Aorta (tissue), 5 donors: Measurements from ENCODE around the gene CMSS1. TPM values are rescaled to one million over a fixed set of nuclear protein-coding genes. Genes with fewer than 3 reads are reported as not detected.
A peak's percentile ranks its signal among the peaks of the same experiment; 100 is the strongest.

Source experiments
- ATAC-seq: fragments of 200-7000 bp; cut with Tn5 transposase; one replicate; pipeline ENCODE4 v1.9.1; 2022; ENCODE audit warnings: moderate library complexity; ENCODE audit not compliant: low FRiP score
- DNase-seq, 2 donors: peaks; one replicate each; pipeline ENCODE4 v3.0.0-alpha.2; 2020
- H3K27ac ChIP-seq, 2 donors: one replicate each; pipeline ENCODE4 v1.5.1; 2013; ENCODE audit warnings: low read length in 2 of 2, mild to moderate bottlenecking in 2 of 2, moderate library complexity in 2 of 2, control low read depth in 1 of 2, inconsistent platforms in 1 of 2, low read depth in 1 of 2
- H3K27me3 ChIP-seq, 2 donors: one replicate each; pipeline ENCODE4 v1.6.1; 2013; ENCODE audit warnings: control low read depth in 1 of 2, low read length in 1 of 2, mild to moderate bottlenecking in 1 of 2, moderate library complexity in 1 of 2; ENCODE audit not compliant: insufficient read depth in 2 of 2, control insufficient read depth in 1 of 2
- H3K36me3 ChIP-seq, 2 donors: one replicate each; pipeline ENCODE4 v1.6.1; 2013; ENCODE audit warnings: control low read depth in 1 of 2, low read length in 1 of 2, mild to moderate bottlenecking in 1 of 2; ENCODE audit not compliant: insufficient read depth in 2 of 2, control insufficient read depth in 1 of 2
- H3K4me1 ChIP-seq, 2 donors: one replicate each; pipeline ENCODE4 v1.6.1; 2013; ENCODE audit warnings: low read length in 2 of 2, control low read depth in 1 of 2, mild to moderate bottlenecking in 1 of 2, moderate library complexity in 1 of 2; ENCODE audit not compliant: insufficient read depth in 2 of 2, control insufficient read depth in 1 of 2
- H3K4me3 ChIP-seq, 2 donors: one replicate each; pipeline ENCODE4 v1.5.1; 2013; ENCODE audit warnings: low read length in 2 of 2, control low read depth in 1 of 2, mild to moderate bottlenecking in 1 of 2
- H3K9me3 ChIP-seq: one replicate; pipeline ENCODE4 v1.6.1; 2013; ENCODE audit warnings: mild to moderate bottlenecking, low read length; ENCODE audit not compliant: control insufficient read depth
- WGBS, 2 donors: extraction: QIAGEN DNeasy Blood & Tissue Kit; methylation state at CpG; one replicate each; pipeline ENCODE4 v1.1.7; 2013; 5-methylcytosine and 5-hydroxymethylcytosine counted together
- intact Hi-C, 2 donors: fragments of 100-400 bp; cut with DNase I; formaldehyde crosslinking; loops; one replicate each; pipeline versions ENCODE4 v1.14.2 to v1.15.0; 2022
- polyA plus RNA-seq, 2 donors: library from polyadenylated mRNA; stranded (reverse); fragments of 200-250 nt; gene quantifications; one replicate each; pipeline ENCODE4 v1.2.3, GENCODE V29; 2013
- total RNA-seq, 2 donors: library from RNA; stranded (reverse); fragmentation: NEBNext Ultra II Directional; extraction: Animal tissue kit (Norgen Biotek cat#: 25700); gene quantifications; one replicate each; pipeline ENCODE4 v1.2.1, GENCODE V29; 2021
- donor health status: healthy with polysubstance abuse.
- donor health status: Bipolar disorder and iron deficiency.
- donor health status: DM: no; HTN: no; CAD: no.
- donor health status: DM: no; HTN: no; CAD: no.
- donor health status: DM: yes; HTN: yes; CAD: no.

Gene CMSS1
- total and polyA plus RNA-seq, 4 donors: 21.3 to 36.3 (median 33.3) TPM

DNA sequence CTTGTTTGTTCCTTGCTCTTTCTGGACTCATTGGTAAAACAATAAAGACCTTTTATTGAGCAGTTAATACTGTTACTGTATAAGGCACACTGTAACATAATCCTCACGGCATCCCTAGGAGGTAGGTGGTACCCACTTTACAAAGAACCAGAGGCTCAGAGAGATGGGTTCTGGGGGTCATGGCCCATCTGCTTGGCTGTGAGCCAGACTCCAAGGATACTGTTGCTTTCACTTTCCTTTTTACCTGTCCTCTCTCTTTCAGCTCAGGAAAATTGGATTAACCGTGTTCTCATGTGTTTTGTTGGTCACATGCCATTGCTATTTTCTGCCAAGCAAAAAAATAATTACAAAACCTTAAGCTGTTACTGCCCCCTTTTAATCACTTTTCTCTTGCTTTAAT is 331.5 kb downstream of the CMSS1 start:
- 63 to 65% methylated on average over 2 of the region's 2 CpGs for WGBS, 2 donors
- ATAC-seq: no peak
- Histone ChIP-seq H3K27ac (no peak overlapping the region), H3K27me3 (no peaks in the 10 kb centered on the region), H3K36me3 (no peaks in the 10 kb centered on the region), H3K4me1 (peaks cover 2 to 3% of the 10 kb centered on the region in 2 donors), H3K4me3 (no peak overlapping the region), H3K9me3 (no peaks in the 10 kb centered on the region)
- DNase-seq: no peak
- intact Hi-C loops: no loop called here

DNA sequence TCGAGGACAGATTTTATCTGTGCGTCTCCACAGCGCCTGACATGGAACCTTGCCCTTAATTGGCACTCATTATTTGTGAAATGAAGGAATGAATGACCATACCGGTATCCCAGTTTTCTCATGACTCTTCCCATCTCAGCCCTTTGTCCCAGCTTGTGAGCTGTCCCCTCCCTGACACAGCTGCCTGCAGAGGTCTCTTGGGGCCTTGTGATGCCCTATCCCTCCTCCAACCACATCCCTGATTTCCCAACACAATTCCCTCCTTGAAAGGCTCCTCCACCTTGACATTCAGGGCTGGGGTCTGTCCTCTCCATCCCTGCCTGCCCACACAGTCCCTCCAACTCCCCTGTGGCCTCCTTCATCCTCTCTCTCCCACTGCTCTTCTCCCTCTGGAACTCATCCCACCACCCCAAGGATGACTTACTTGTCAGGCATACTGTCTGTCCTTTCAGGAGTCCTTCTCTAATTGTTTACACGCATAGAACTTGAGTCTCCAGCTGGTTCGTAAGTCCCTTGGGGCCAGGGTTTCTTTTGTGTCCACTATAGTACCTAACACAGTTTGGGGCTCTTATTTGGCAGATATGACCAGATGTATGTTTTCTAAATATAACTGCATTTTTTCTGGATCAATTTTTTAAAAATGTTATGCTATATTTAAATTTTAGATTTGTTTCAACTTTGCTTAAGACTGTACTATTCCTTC is 332.2 kb downstream of the CMSS1 start:
- no peak for ATAC-seq
- 82 to 85% methylated on average over 6 of the region's 6 CpGs for WGBS, 2 donors
- DNase-seq: no peak
- H3K36me3 ChIP-seq: no peaks in the 10 kb centered on the region
- H3K4me1 ChIP-seq: peaks cover 2 to 3% of the 10 kb centered on the region in 2 donors
- no peaks in the 10 kb centered on the region for H3K9me3 ChIP-seq
- intact Hi-C loops: loop anchor here in 1 of 2 donors (10.0 kb wide), 2 partner anchors 65 to 285 kb away; no protein-coding TSS in a partner anchor
- no peak overlapping the region for H3K4me3 ChIP-seq
- peak overlapping the region; percentile 83 to 99 for H3K27ac ChIP-seq
- no peaks in the 10 kb centered on the region for H3K27me3 ChIP-seq

DNA sequence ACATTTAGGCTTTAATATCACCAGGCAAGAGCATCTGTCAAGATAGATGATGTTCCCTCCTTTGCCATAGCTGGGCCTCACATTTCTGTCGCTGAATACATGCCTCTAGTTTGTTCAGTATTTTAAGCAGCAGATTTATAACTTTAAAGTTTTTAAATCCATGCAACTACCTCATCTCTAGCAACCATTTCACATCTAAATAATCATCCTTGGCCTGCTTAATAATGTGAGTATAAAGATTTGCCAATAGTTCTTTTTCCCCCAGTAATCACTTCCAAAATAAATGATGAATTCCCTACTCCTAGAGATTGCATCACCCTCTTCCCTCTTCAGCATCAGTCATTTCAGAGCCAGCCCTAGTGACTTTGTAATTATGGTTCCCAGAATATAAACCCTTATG is 332.8 kb downstream of the CMSS1 start:
- DNase-seq (no peak), ATAC-seq (peak; percentile 92)
- Histone ChIP-seq H3K9me3 (no peaks in the 10 kb centered on the region), H3K36me3 (no peaks in the 10 kb centered on the region), H3K27ac (peak overlapping the region in 1 of 2 donors; percentile 99), H3K4me3 (no peak overlapping the region), H3K4me1 (peaks cover 2 to 3% of the 10 kb centered on the region in 2 donors), H3K27me3 (no peaks in the 10 kb centered on the region)
- 2 to 3% methylated on average over 1 of the region's 1 CpG for WGBS, 2 donors
- intact Hi-C loops: loop anchor here in 1 of 2 donors (10.0 kb wide), 2 partner anchors 66 to 286 kb away; no protein-coding TSS in a partner anchor

DNA sequence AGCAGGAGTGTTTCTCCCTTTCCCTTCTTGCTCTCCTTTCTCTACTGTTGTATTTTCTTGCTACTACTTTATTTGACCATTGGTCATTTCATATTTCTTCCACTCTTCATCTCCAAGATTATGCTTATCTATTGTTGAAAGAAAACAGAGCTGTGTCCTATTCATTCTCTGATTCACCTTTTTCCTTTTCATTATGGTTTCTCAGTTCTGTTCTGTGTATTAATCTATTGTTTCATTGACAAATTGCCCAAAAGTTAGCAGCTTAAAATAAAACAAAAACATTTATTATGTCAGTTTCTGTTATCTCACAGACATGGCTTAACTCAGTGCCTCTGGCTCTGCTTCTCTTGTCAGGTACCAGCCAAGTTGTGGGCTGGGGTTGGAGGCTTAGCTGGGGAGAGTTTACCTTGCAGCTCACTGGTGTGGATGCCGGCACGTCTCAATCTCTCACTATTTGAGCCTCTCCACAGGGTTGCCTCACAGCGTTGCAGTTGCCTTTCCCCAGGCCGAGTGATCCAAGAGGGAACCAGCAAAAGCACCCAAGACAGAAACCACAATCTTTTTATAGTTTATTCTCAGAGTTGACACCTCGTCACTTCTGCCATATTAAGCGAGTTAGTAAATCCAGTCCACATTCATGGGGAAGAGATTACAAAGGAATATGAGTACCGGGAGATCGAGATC is 333.5 kb downstream of the CMSS1 start:
- peaks cover 1% of the 10 kb centered on the region for H3K9me3 ChIP-seq
- H3K36me3 ChIP-seq: no peaks in the 10 kb centered on the region
- intact Hi-C loops: loop anchor here in 1 of 2 donors (10.0 kb wide), 2 partner anchors 66 to 286 kb away; no protein-coding TSS in a partner anchor
- H3K27me3 ChIP-seq: no peaks in the 10 kb centered on the region
- H3K4me3 ChIP-seq: no peak overlapping the region
- ATAC-seq (peak; percentile 71), DNase-seq (peak in 1 of 2 donors; percentile 72)
- H3K4me1 ChIP-seq: peaks cover 2 to 3% of the 10 kb centered on the region in 2 donors
- 12 to 14% methylated on average over 8 of the region's 8 CpGs for WGBS, 2 donors
- peak overlapping the region; percentile 62 to 89 for H3K27ac ChIP-seq

DNA sequence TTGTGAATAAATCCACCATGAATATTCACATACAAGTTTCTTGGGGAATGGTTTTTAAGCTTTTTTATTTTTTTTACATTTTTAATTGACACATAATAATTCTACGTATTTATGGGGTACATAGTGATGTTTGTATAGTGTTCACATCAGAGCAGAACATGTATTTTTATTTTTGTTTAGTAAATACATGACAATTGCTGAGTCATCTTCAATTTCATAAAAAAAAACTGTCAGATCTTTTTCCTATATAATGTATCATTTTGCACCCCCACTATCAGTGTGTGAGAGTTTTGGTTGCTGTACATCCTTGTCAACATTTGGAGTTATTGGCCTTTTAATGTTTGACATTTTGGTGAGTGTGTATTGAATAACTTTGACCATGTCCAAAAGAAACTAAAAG is 336.5 kb downstream of the CMSS1 start:
- Histone ChIP-seq H3K4me3 (no peak overlapping the region), H3K9me3 (peaks cover 1% of the 10 kb centered on the region), H3K27ac (peak overlapping the region in 1 of 2 donors; percentile 19), H3K27me3 (no peaks in the 10 kb centered on the region), H3K4me1 (peaks cover 2 to 5% of the 10 kb centered on the region in 2 donors), H3K36me3 (no peaks in the 10 kb centered on the region)
- 100% methylated on average over 1 of the region's 1 CpG for WGBS, 2 donors
- DNase-seq (no peak), ATAC-seq (no peak)
- intact Hi-C loops: loop anchor here in 1 of 2 donors (10.0 kb wide), 2 partner anchors 69 to 289 kb away; no protein-coding TSS in a partner anchor

DNA sequence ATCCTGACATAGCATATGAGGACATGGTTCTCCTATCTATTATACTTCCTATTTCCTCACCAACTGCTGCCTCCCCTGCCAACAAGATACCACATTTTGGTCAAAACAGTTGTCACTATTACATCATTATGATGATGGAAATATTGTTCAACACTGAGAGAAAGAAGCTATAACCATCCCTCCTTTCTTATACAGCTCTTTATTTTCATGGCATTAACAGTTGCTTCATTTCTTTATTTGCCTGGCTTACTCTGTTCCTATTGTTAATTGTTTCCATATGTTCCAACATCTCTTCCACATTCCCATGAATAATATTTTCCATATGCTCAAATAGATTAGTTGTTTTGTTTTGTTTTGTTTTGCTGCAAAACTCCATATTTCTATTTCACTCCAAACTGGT is 337.5 kb downstream of the CMSS1 start:
- Histone ChIP-seq H3K9me3 (peaks cover 1% of the 10 kb centered on the region), H3K36me3 (no peaks in the 10 kb centered on the region), H3K27me3 (no peaks in the 10 kb centered on the region), H3K4me1 (peaks cover 2 to 5% of the 10 kb centered on the region in 2 donors), H3K27ac (no peak overlapping the region), H3K4me3 (no peak overlapping the region)
- intact Hi-C loops: loop anchor here in 1 of 2 donors (10.0 kb wide), 2 partner anchors 70 to 290 kb away; no protein-coding TSS in a partner anchor
- DNase-seq (no peak), ATAC-seq (no peak)

DNA sequence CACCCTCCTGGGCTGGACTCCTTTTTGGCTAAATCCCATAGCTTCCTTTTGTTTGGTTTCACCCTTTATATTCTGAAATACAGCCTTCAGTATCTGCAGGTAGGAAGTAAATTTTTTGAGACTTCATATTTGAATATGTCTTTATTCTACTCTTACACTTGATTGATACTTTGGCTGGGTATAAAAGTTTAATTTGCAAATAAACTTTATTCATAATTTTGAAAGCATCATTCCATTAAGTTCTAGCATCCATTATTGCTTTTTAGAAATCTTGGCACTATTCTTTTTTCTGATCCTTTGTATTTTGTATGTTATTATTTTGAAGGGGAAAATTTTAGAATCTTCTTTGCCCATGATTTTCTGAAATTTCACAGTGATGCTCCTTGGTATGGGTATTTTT is 337.9 kb downstream of the CMSS1 start:
- Histone ChIP-seq H3K27ac (no peak overlapping the region), H3K36me3 (no peaks in the 10 kb centered on the region), H3K4me3 (no peak overlapping the region), H3K4me1 (peaks cover 2 to 7% of the 10 kb centered on the region in 2 donors), H3K27me3 (no peaks in the 10 kb centered on the region), H3K9me3 (peaks cover 1% of the 10 kb centered on the region)
- no peak for DNase-seq
- no peak for ATAC-seq
- intact Hi-C loops: loop anchor here in 1 of 2 donors (10.0 kb wide), 2 partner anchors 71 to 291 kb away; no protein-coding TSS in a partner anchor

DNA sequence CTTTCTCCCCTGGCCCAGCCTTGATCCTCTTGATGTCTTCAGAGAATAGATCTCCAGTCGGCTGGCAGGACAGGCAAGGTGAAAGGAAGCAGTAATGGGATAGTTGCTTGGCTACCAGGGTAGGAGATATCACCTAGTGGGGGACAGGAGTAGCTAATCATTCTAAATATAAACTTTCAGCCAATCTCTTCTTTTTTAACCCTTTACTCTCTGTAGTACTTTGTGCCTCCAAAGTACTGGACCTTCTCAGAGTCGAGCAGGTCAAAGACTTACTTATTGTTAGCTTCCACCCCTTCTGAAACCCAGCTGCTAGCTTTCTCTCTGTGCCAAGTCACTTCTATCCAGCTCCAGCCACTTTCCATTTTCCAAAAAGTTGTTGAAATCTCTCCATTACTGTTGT is 340.0 kb downstream of the CMSS1 start:
- 53 to 54% methylated on average over 2 of the region's 2 CpGs for WGBS, 2 donors
- Histone ChIP-seq H3K27me3 (no peaks in the 10 kb centered on the region), H3K4me3 (no peak overlapping the region), H3K9me3 (peaks cover 1% of the 10 kb centered on the region), H3K27ac (peak overlapping the region; percentile 64 to 70), H3K4me1 (peaks cover 0 to 11% of the 10 kb centered on the region in 2 donors), H3K36me3 (no peaks in the 10 kb centered on the region)
- ATAC-seq (no peak), DNase-seq (no peak)
- intact Hi-C loops: loop anchor here in 1 of 2 donors (10.0 kb wide), 2 partner anchors 73 to 293 kb away; no protein-coding TSS in a partner anchor
